NCI-H128 (cell line): ENCODE data around the gene MRGPRX2.

ENCODE experiments used
- DNase-seq: peaks from one replicate; lab custom pipeline; 2025; ENCODE audit not compliant: unreplicated experiment; lab: John Stamatoyannopoulos, UW

MRGPRX2 gene

GRCh38 chr11:19076744-19077589, 16.4 kb upstream of the MRGPRX2 start:
- peak; percentile 1 for DNase-seq

- DNase-seq, result no peak
Measured at GRCh38 chr11:19075636-19076035, 15.1 kb upstream of the MRGPRX2 start.

- no peak for DNase-seq
Measured at GRCh38 chr11:19073454-19074415, 13.2 kb upstream of the MRGPRX2 start.

GRCh38 chr11:19072464-19072863, 11.9 kb upstream of the MRGPRX2 start:
- no peak for DNase-seq

- peak; percentile 56 for DNase-seq
Measured at GRCh38 chr11:19071255-19071654, 10.7 kb upstream of the MRGPRX2 start.

- no peak for DNase-seq
Measured at GRCh38 chr11:19059833-19060232, 684 bp downstream of the MRGPRX2 start.

GRCh38 chr11:19055905-19056304, 4.6 kb downstream of the MRGPRX2 start:
- DNase-seq, result no peak

- DNase-seq, result no peak
Measured at GRCh38 chr11:19055016-19055415, 5.5 kb downstream of the MRGPRX2 start.

GRCh38 chr11:19053909-19054308, 6.6 kb downstream of the MRGPRX2 start:
- no peak for DNase-seq

GRCh38 chr11:19050281-19050680, 10.2 kb downstream of the MRGPRX2 start:
- no peak for DNase-seq

GRCh38 chr11:19049351-19049750, 11.2 kb downstream of the MRGPRX2 start:
- no peak for DNase-seq

GRCh38 chr11:19040051-19040450, 20.5 kb downstream of the MRGPRX2 start:
- DNase-seq, result no peak

GRCh38 chr11:19039409-19039808, 21.1 kb downstream of the MRGPRX2 start:
- DNase-seq, result no peak

GRCh38 chr11:19032990-19033389, 27.5 kb downstream of the MRGPRX2 start:
- DNase-seq, result no peak

- DNase-seq, result no peak
Measured at GRCh38 chr11:19027829-19028595, 32.5 kb downstream of the MRGPRX2 start.

GRCh38 chr11:19026862-19027261, 33.7 kb downstream of the MRGPRX2 start:
- DNase-seq, result no peak

GRCh38 chr11:19025481-19026406, 34.8 kb downstream of the MRGPRX2 start:
- no peak for DNase-seq

- DNase-seq, result no peak
Measured at GRCh38 chr11:19020831-19021230, 39.7 kb downstream of the MRGPRX2 start.

GRCh38 chr11:19018901-19019300, 41.6 kb downstream of the MRGPRX2 start:
- DNase-seq, result no peak
